Right lobe of liver (tissue), 6 donors: ENCODE results near the gene G6PD. TPM values are rescaled to one million over a fixed set of nuclear protein-coding genes. Genes with fewer than 3 reads are reported as not detected.

ENCODE experiments used
- ATAC-seq, 4 donors: fragments of 200-7000 bp; cut with Tn5 transposase; one replicate each; pipeline ENCODE4 v1.9.1; 2020; ENCODE audit warnings: mild to moderate bottlenecking in 4 of 4, moderate library complexity in 4 of 4
- DNase-seq, 3 donors: peaks; one replicate each; pipeline ENCODE4 v3.0.0-alpha.2; 2020
- H3K27ac ChIP-seq, 3 donors: fragments of 200-600 bp; one replicate each; pipeline ENCODE4 v1.8.0; 2022
- H3K27me3 ChIP-seq, 2 donors: fragments of 200-600 bp; one replicate each; pipeline ENCODE4 v1.8.0; 2022
- H3K36me3 ChIP-seq, 4 donors: fragments of 200-600 bp; sonication (generic) in 1 of 4; one replicate each; pipeline versions ENCODE4 v1.5.1 to v1.8.0; 2017 to 2022; ENCODE audit warnings: control low read depth in 1 of 4
- H3K4me1 ChIP-seq, 4 donors: fragments of 200-600 bp; sonication (generic) in 1 of 4; one replicate each; pipeline versions ENCODE4 v1.5.1 to v1.8.0; 2017 to 2022; ENCODE audit warnings: control low read depth in 1 of 4
- H3K4me3 ChIP-seq, 3 donors: fragments of 200-600 bp; one replicate each; pipeline ENCODE4 v1.8.0; 2022
- H3K9me3 ChIP-seq, 4 donors: fragments of 200-600 bp; sonication (generic) in 1 of 4; one replicate each; pipeline versions ENCODE4 v1.5.1 to v1.8.0; 2017 to 2022; ENCODE audit warnings: control low read depth in 1 of 4
- CTCF ChIP-seq, 4 donors: fragments of 200-600 bp in 3 of 4; fragments of 450-650 bp in 1 of 4; IDR thresholded peaks; one replicate each; pipeline versions ENCODE4 v1.5.1 to v1.8.0; 2016 to 2022; ENCODE audit warnings: antibody characterized with exemption in 4 of 4, mild to moderate bottlenecking in 2 of 4
- POLR2A ChIP-seq: fragments of 450-650 bp; IDR thresholded peaks from one replicate; pipeline ENCODE4 v1.6.1; 2017; ENCODE audit warnings: antibody characterized with exemption, mild to moderate bottlenecking
- WGBS: methylation state at CpG from one replicate; pipeline ENCODE4 v1.1.6; 2018; ENCODE audit warnings: low coverage, low lambda C conversion rate; ENCODE audit not compliant: insufficient coverage; ENCODE audit errors: missing lambda C conversion rate; 5-methylcytosine and 5-hydroxymethylcytosine counted together
- intact Hi-C, 2 donors: fragments of 100-400 bp; cut with DNase I; formaldehyde crosslinking; loops; one replicate each; pipeline versions ENCODE4 v1.11.2 to v1.14.1; 2022
- small RNA-seq, 2 experiments: library from RNA; depleted of rRNA; stranded (forward); fragments of <200 nt; gene quantifications; one replicate each; pipeline ENCODE3, GENCODE V24; 2016
- total RNA-seq, 6 experiments: library from RNA; depleted of rRNA in 2 of 6; stranded (reverse); fragments of >200 nt in 2 of 6; fragmentation: NEBNext Ultra II Directional in 3 of 6; extraction: Animal tissue kit (Norgen Biotek cat#: 25700) in 3 of 6; gene quantifications; one replicate each; pipeline versions ENCODE4 v1.1.0 to v1.2.4, GENCODE V29; 2016 to 2023
- donor health status: DM: no; HTN: yes; CAD: no.
- donor health status: DM: no; HTN: no; CAD: no.
- donor health status: DM: no; HTN: no; CAD: no.
- donor health status: DM: no; HTN: yes; CAD: no.
- donor health status: DM: no; HTN: yes; CAD: no.

Gene G6PD
- total RNA-seq, 6 experiments from 2014 or later: 3.3 to 10.1 (median 7.5) TPM

GRCh38 chrX:154481911-154482601 lies 64.6 kb downstream of the G6PD start:
- no peaks in the 10 kb centered on the region for H3K27me3 ChIP-seq
- no peaks in the 10 kb centered on the region for H3K4me1 ChIP-seq
- TF ChIP-seq CTCF (IDR thresholded peaks at IDR 0.05) (no peak), POLR2A (no peak)
- no peak for ATAC-seq
- DNase-seq: peak in 1 of 3 donors; percentile 13
- no peaks in the 10 kb centered on the region for H3K9me3 ChIP-seq
- no peaks in the 10 kb centered on the region for H3K36me3 ChIP-seq
- H3K4me3 ChIP-seq: no peak overlapping the region
- 57% methylated on average over 8 of the region's 14 CpGs for WGBS
- intact Hi-C loops: no loop called here
- no peak overlapping the region for H3K27ac ChIP-seq

Small RNA genes lying within 50 kb of the gene (small RNA-seq; reads per million reads assigned to genes)
- 0 reads per million in 2 experiments for gene RN7SL697P

Other genes with a start within 250 kb of the G6PD start
- gene FLNA, start 172.2 kb downstream of the G6PD start, total RNA-seq: 100 to 1,000 TPM in 1 of 6 experiments, 10 to 100 TPM in 5; 46.8 to 124 (median 82.6) TPM
- 10 to 100 TPM; 19.8 to 28.8 (median 24.2) TPM for gene EMD, start 167.6 kb downstream of the G6PD start, total RNA-seq
- gene RPL10, start 148.5 kb downstream of the G6PD start, total RNA-seq: 1,000 to 10,000 TPM in 5 of 6 experiments, 100 to 1,000 TPM in 1; 899 to 1,899 (median 1,157) TPM
- 10 to 100 TPM; 11.7 to 19.5 (median 14.9) TPM for gene DNASE1L1, start 137.6 kb downstream of the G6PD start, total RNA-seq
- gene TAFAZZIN, start 135.3 kb downstream of the G6PD start, total RNA-seq: 10 to 100 TPM; 12.6 to 23.0 (median 17.3) TPM
- 10 to 100 TPM; 26.5 to 41.4 (median 32.4) TPM for gene ATP6AP1, start 118.2 kb downstream of the G6PD start, total RNA-seq
- 10 to 100 TPM; 26.8 to 37.7 (median 30.9) TPM for gene GDI1, start 109.7 kb downstream of the G6PD start, total RNA-seq
- 10 to 100 TPM; 19.2 to 36.8 (median 21.9) TPM for gene FAM50A, start 102.7 kb downstream of the G6PD start, total RNA-seq
- gene PLXNA3, start 88.6 kb downstream of the G6PD start, total RNA-seq: 10 to 100 TPM in 1 of 6 experiments, 1 to 10 TPM in 5; 1.3 to 22.8 (median 2.6) TPM
- 10 to 100 TPM in 4 of 6 experiments, 1 to 10 TPM in 2; 8.4 to 24.9 (median 10.8) TPM for gene LAGE3, start 67.6 kb downstream of the G6PD start, total RNA-seq
- 10 to 100 TPM; 12.6 to 34.8 (median 15.5) TPM for gene UBL4A, start 60.2 kb downstream of the G6PD start, total RNA-seq
- 10 to 100 TPM in 1 of 6 experiments, 1 to 10 TPM in 5; 3.0 to 15.2 (median 5.1) TPM for gene SLC10A3, start 56.2 kb downstream of the G6PD start, total RNA-seq
- gene FAM3A, start 30.6 kb downstream of the G6PD start, total RNA-seq: 10 to 100 TPM; 23.5 to 44.2 (median 34.9) TPM
- 10 to 100 TPM; 32.8 to 83.3 (median 46.5) TPM for gene IKBKG, start 774 bp upstream of the G6PD start, total RNA-seq
- not detected for gene CTAG1A, start 38.3 kb upstream of the G6PD start, total RNA-seq
- gene CTAG1B, start 72.4 kb upstream of the G6PD start, total RNA-seq: not detected
- not detected for gene CTAG2, start 106.7 kb upstream of the G6PD start, total RNA-seq
- gene GAB3, start 204.2 kb upstream of the G6PD start, total RNA-seq: 1 to 10 TPM in 3 of 6 experiments, under 1 TPM in 3; 0.64 to 1.7 (median 1.1) TPM
- gene DKC1, start 216.0 kb upstream of the G6PD start, total RNA-seq: 10 to 100 TPM in 5 of 6 experiments, 1 to 10 TPM in 1; 9.7 to 21.2 (median 17.7) TPM